HepG2 (cell line): Measurements from ENCODE around the gene MBTD1. TPM values are rescaled to one million over a fixed set of nuclear protein-coding genes. Genes with fewer than 3 reads are reported as not detected.

Experiments
- ARID3A ChIP-seq: IDR thresholded peaks from 2 replicates; pipeline ENCODE4 v1.6.1; 2012; ENCODE audit warnings: low read depth, low read length, improper control_type of control experiment
- BCL6 ChIP-seq: IDR thresholded peaks from 2 replicates; pipeline ENCODE4 v1.6.1; 2016; ENCODE audit warnings: missing genetic modification reagents, missing compliant biosample characterization
- BHLHE40 ChIP-seq: IDR thresholded peaks from 2 replicates; pipeline ENCODE4 v1.6.1; 2011; ENCODE audit warnings: low read length, improper control_type of control experiment
- CBFB ChIP-seq: sonication (generic); formaldehyde crosslinking; IDR thresholded peaks from 2 replicates; pipeline ENCODE4 v1.4.0; 2020; ENCODE audit warnings: missing genetic modification reagents
- HOMEZ ChIP-seq: IDR thresholded peaks from 2 replicates; pipeline ENCODE4 v1.6.1; 2016; ENCODE audit warnings: low read depth
- IRF1 ChIP-seq: sonication (generic); formaldehyde crosslinking; IDR thresholded peaks from 2 replicates; pipeline ENCODE4 v1.4.0; 2020; ENCODE audit warnings: low read depth, mild to moderate bottlenecking, missing genetic modification reagents
- KDM3A ChIP-seq: IDR thresholded peaks from 2 replicates; pipeline ENCODE4 v1.6.1; 2018; ENCODE audit warnings: low read depth, missing compliant biosample characterization
- REST ChIP-seq, 2 experiments: IDR thresholded peaks; 2 replicates each; pipeline ENCODE4 v1.6.1; 2011 to 2012; ENCODE audit warnings: low read length in 2 of 2, borderline replicate concordance in 1 of 2, low read depth in 1 of 2, mild to moderate bottlenecking in 1 of 2, moderate library complexity in 1 of 2
- RFX1 ChIP-seq: fragments of 450-650 bp; IDR thresholded peaks from 2 replicates; pipeline ENCODE4 v1.6.1; 2017
- SIN3A ChIP-seq: IDR thresholded peaks from 2 replicates; pipeline ENCODE4 v1.6.1; 2011; ENCODE audit warnings: low read depth, mild to moderate bottlenecking, control low read depth, low read length, borderline replicate concordance
- SOX6 ChIP-seq, 2 experiments: fragments of 450-650 bp in 1 of 2; sonication (generic) in 1 of 2; formaldehyde crosslinking in 1 of 2; IDR thresholded peaks; 2 replicates each; pipeline versions ENCODE4 v1.4.0 to v1.6.1; 2017 to 2020; ENCODE audit warnings: antibody characterized with exemption in 1 of 2, mild to moderate bottlenecking in 1 of 2, missing genetic modification reagents in 1 of 2
- TBX3 ChIP-seq: fragments of 450-650 bp; IDR thresholded peaks from 2 replicates; pipeline ENCODE4 v1.6.1; 2017; ENCODE audit warnings: antibody characterized with exemption, mild to moderate bottlenecking, inconsistent platforms, borderline replicate concordance
- ZEB1 ChIP-seq: IDR thresholded peaks from 2 replicates; pipeline ENCODE4 v1.6.1; 2012; ENCODE audit warnings: mild to moderate bottlenecking, low read depth, inconsistent platforms; ENCODE audit not compliant: insufficient replicate concordance
- ZNF549 ChIP-seq: sonication (generic); formaldehyde crosslinking; IDR thresholded peaks from 2 replicates; pipeline ENCODE4 v1.5.0; 2020; ENCODE audit warnings: missing genetic modification reagents
- ZNF558 ChIP-seq: sonication (generic); formaldehyde crosslinking; IDR thresholded peaks from 2 replicates; pipeline ENCODE4 v1.9.0; 2022; ENCODE audit warnings: mild to moderate bottlenecking, missing genetic modification reagents, borderline replicate concordance
- ZNF703 ChIP-seq: sonication (generic); formaldehyde crosslinking; IDR thresholded peaks from 2 replicates; pipeline ENCODE4 v1.5.1; 2020; ENCODE audit warnings: missing genetic modification reagents, mild to moderate bottlenecking, moderate library complexity, borderline replicate concordance
- ZNF704 ChIP-seq: sonication (generic); formaldehyde crosslinking; IDR thresholded peaks from 2 replicates; pipeline ENCODE4 v1.8.1; 2023; ENCODE audit warnings: mild to moderate bottlenecking, inconsistent platforms, moderate library complexity, missing genetic modification reagents, borderline replicate concordance
- ZNF766 ChIP-seq: sonication (generic); formaldehyde crosslinking; IDR thresholded peaks from 2 replicates; pipeline ENCODE4 v1.5.0; 2020; ENCODE audit warnings: missing genetic modification reagents, borderline replicate concordance
- ZSCAN25 ChIP-seq: sonication (generic); formaldehyde crosslinking; IDR thresholded peaks from 2 replicates; pipeline ENCODE4 v1.8.0; 2022; ENCODE audit warnings: mild to moderate bottlenecking, missing genetic modification reagents
- polyA plus RNA-seq, 8 experiments: library from polyadenylated mRNA; depleted of rRNA in 3 of 8; stranded (reverse) in 7 of 8; unstranded in 1 of 8; fragments of >200 nt; fragmentation: Illumina TruSeq in 4 of 8; extraction: Trizol in 4 of 8; gene quantifications; 2 replicates each; pipeline versions ENCODE4 v1.2.1 to v1.2.3, GENCODE V29; 2011 to 2016; ENCODE audit warnings: low read depth in 4 of 8, missing spikeins in 1 of 8, mixed read lengths in 1 of 8; ENCODE audit not compliant: insufficient read depth in 1 of 8
- total RNA-seq, 5 experiments: library from RNA; depleted of rRNA; stranded (reverse); fragments of >200 nt; fragmentation: Illumina TruSeq; extraction: Trizol; gene quantifications; 2 replicates each; pipeline ENCODE4 v1.2.3, GENCODE V29; 2016; ENCODE audit warnings: low read depth in 1 of 5

Gene MBTD1
- total and polyA plus RNA-seq, 2 of the 13 experiments (the other 11 are each of a cell fraction or from before 2014, with no cell fraction given) = 20.9 TPM

- TF ChIP-seq SOX6 (IDR thresholded peaks at IDR 0.05) (no peak), SOX6 (CRISPR knock-in tag; IDR thresholded peaks at IDR 0.05) (no peak), ARID3A (no peak), CBFB (no peak), ZNF703 (0 out of 2 replicates have a peak, but pooled peaks have one; percentile 14), REST (IDR thresholded peaks at IDR 0.05; ENCODE audit: borderline replicate concordance in 1 of 2, low read depth in 1 of 2, low read length in 2 of 2) (no peak), BHLHE40 (peak; percentile 94), ZNF766 (no peak), ZNF549 (no peak), KDM3A (no peak), ZEB1 (peak; percentile 49), HOMEZ (CRISPR knock-in tag) (no peak), BCL6 (CRISPR knock-in tag) (no peak), ZNF704 (CRISPR knock-in tag) (peak; percentile 62; the same call in 1 of the 2 replicates), ZNF558 (CRISPR knock-in tag) (peak; percentile 80; the same call in 1 of the 2 replicates), IRF1 (CRISPR knock-in tag) (no peak), SIN3A (peak; percentile 53; the same call in 1 of the 2 replicates), TBX3 (no peak), ZSCAN25 (no peak), RFX1 (no peak)
Observed at GRCh38 chr17:51258756-51259563, 889 bp downstream of the MBTD1 start (continued).
